Measurements from ENCODE around the gene ARHGAP6.
"Not testable (repeated sequence)": the region's sequence is repeated elsewhere in the genome, so short reads cannot be mapped to it uniquely, and the experiment has no call there.

Gene ARHGAP6

GRCh38 chrX:11628399-11628798 lies 37.3 kb downstream of the ARHGAP6 start:
- no peak overlapping the region for H2AFZ ChIP-seq (ENCODE audit: low read length)
- no peaks in the 10 kb centered on the region for H3K9me3 ChIP-seq (replicated peaks; ENCODE audit: insufficient read depth, low read length)
- H3K4me3 ChIP-seq (ENCODE audit: low read length) = no peak overlapping the region

GRCh38 chrX:11626351-11626750 lies 39.4 kb downstream of the ARHGAP6 start:
- no peak for TF ChIP-seq CTCF (IDR thresholded peaks at IDR 0.05; ENCODE audit: low read length)
- no peak for TF ChIP-seq EZH2 (optimal IDR thresholded peaks at IDR 0.05; ENCODE audit: low read depth, low read length)
- no peak for TF ChIP-seq EZH2phosphoT487 (IDR thresholded peaks at IDR 0.05; ENCODE audit: low read length)
- H2AFZ ChIP-seq (ENCODE audit: low read length) = no peak overlapping the region
- no peaks in the 10 kb centered on the region for H3K27me3 ChIP-seq (replicated peaks; ENCODE audit: insufficient read depth, low read length)
- H3K4me2 ChIP-seq (ENCODE audit: low read depth, low read length) = no peak overlapping the region
- no peaks in the 10 kb centered on the region for H3K9me2 ChIP-seq (replicated peaks; ENCODE audit: insufficient read depth, low read length)
- no peaks in the 10 kb centered on the region for H3K4me1 ChIP-seq (ENCODE audit: low read length)
- H4K20me1 ChIP-seq (ENCODE audit: insufficient read depth, low read length) = no peaks in the 10 kb centered on the region
- H3K9ac ChIP-seq (ENCODE audit: low read length) = no peak overlapping the region
- no peaks in the 10 kb centered on the region for H3K9me3 ChIP-seq (replicated peaks; ENCODE audit: insufficient read depth, low read length)
- no peak for DNase-seq
- H3K27ac ChIP-seq (ENCODE audit: low read length) = no peak overlapping the region
- no peaks in the 10 kb centered on the region for H3F3A ChIP-seq (ENCODE audit: insufficient read depth, low read length)
- no peaks in the 10 kb centered on the region for H3K79me2 ChIP-seq (ENCODE audit: low read length)
- H3K4me3 ChIP-seq (ENCODE audit: low read length) = no peak overlapping the region
- H3K36me3 ChIP-seq (replicated peaks; ENCODE audit: insufficient read depth, low read length) = no peaks in the 10 kb centered on the region

More at GRCh38 chrX:11628399-11628798, 37.3 kb downstream of the ARHGAP6 start:
- Histone ChIP-seq H4K20me1 (ENCODE audit: insufficient read depth, low read length) (no peaks in the 10 kb centered on the region), H3K9ac (ENCODE audit: low read length) (no peak overlapping the region), H3K27me3 (replicated peaks; ENCODE audit: insufficient read depth, low read length) (no peaks in the 10 kb centered on the region), H3K79me2 (ENCODE audit: low read length) (no peaks in the 10 kb centered on the region), H3K4me1 (ENCODE audit: low read length) (no peaks in the 10 kb centered on the region), H3K36me3 (replicated peaks; ENCODE audit: insufficient read depth, low read length) (no peaks in the 10 kb centered on the region), H3K4me2 (ENCODE audit: low read depth, low read length) (no peak overlapping the region), H3K27ac (ENCODE audit: low read length) (no peak overlapping the region), H3K9me2 (replicated peaks; ENCODE audit: insufficient read depth, low read length) (no peaks in the 10 kb centered on the region), H3F3A (ENCODE audit: insufficient read depth, low read length) (no peaks in the 10 kb centered on the region)
- DNase-seq = no peak
- TF ChIP-seq CTCF (IDR thresholded peaks at IDR 0.05; ENCODE audit: low read length) (no peak), EZH2 (optimal IDR thresholded peaks at IDR 0.05; ENCODE audit: low read depth, low read length) (no peak), EZH2phosphoT487 (IDR thresholded peaks at IDR 0.05; ENCODE audit: low read length) (no peak)

- H3K4me3 ChIP-seq (ENCODE audit: low read length) = no peak overlapping the region
- DNase-seq = no peak
- no peaks in the 10 kb centered on the region for H3K27me3 ChIP-seq (replicated peaks; ENCODE audit: insufficient read depth, low read length)
- H3K79me2 ChIP-seq (ENCODE audit: low read length) = no peaks in the 10 kb centered on the region
- H3K9ac ChIP-seq (ENCODE audit: low read length) = no peak overlapping the region
- no peaks in the 10 kb centered on the region for H3K36me3 ChIP-seq (replicated peaks; ENCODE audit: insufficient read depth, low read length)
- H4K20me1 ChIP-seq (ENCODE audit: insufficient read depth, low read length) = no peaks in the 10 kb centered on the region
- no peak overlapping the region for H2AFZ ChIP-seq (ENCODE audit: low read length)
- no peaks in the 10 kb centered on the region for H3F3A ChIP-seq (ENCODE audit: insufficient read depth, low read length)
- H3K27ac ChIP-seq (ENCODE audit: low read length) = no peak overlapping the region
- H3K4me2 ChIP-seq (ENCODE audit: low read depth, low read length) = no peak overlapping the region
- no peaks in the 10 kb centered on the region for H3K9me2 ChIP-seq (replicated peaks; ENCODE audit: insufficient read depth, low read length)
- H3K9me3 ChIP-seq (replicated peaks; ENCODE audit: insufficient read depth, low read length) = no peaks in the 10 kb centered on the region
- no peaks in the 10 kb centered on the region for H3K4me1 ChIP-seq (ENCODE audit: low read length)
- TF ChIP-seq CTCF (IDR thresholded peaks at IDR 0.05; ENCODE audit: low read length) (no peak), EZH2 (optimal IDR thresholded peaks at IDR 0.05; ENCODE audit: low read depth, low read length) (no peak), EZH2phosphoT487 (IDR thresholded peaks at IDR 0.05; ENCODE audit: low read length) (no peak)
Measured at GRCh38 chrX:11619441-11619840, 46.3 kb downstream of the ARHGAP6 start.

- not testable (repeated sequence) for H4K20me1 ChIP-seq (ENCODE audit: insufficient read depth, low read length); H3K4me3 ChIP-seq (ENCODE audit: low read length); H3K9me3 ChIP-seq (replicated peaks; ENCODE audit: insufficient read depth, low read length); H3F3A ChIP-seq (ENCODE audit: insufficient read depth, low read length); H3K27me3 ChIP-seq (replicated peaks; ENCODE audit: insufficient read depth, low read length); H3K4me1 ChIP-seq (ENCODE audit: low read length); DNase-seq; H3K79me2 ChIP-seq (ENCODE audit: low read length); H3K9ac ChIP-seq (ENCODE audit: low read length); H3K9me2 ChIP-seq (replicated peaks; ENCODE audit: insufficient read depth, low read length); H2AFZ ChIP-seq (ENCODE audit: low read length); H3K27ac ChIP-seq (ENCODE audit: low read length); H3K36me3 ChIP-seq (replicated peaks; ENCODE audit: insufficient read depth, low read length); H3K4me2 ChIP-seq (ENCODE audit: low read depth, low read length)
Measured at GRCh38 chrX:11614253-11614652, 51.5 kb downstream of the ARHGAP6 start.
